Left colon (tissue), 2 donors: ENCODE measurements around the gene MRGPRG. TPM values are rescaled to one million over a fixed set of nuclear protein-coding genes. Genes with fewer than 3 reads are reported as not detected.
"Not testable (repeated sequence)": the region's sequence is repeated elsewhere in the genome, so short reads cannot be mapped to it uniquely, and the experiment has no call there.

Source experiments
- ATAC-seq: fragments of 200-7000 bp; cut with Tn5 transposase; one replicate; pipeline ENCODE4 v1.9.1; 2020; ENCODE audit warnings: mild to moderate bottlenecking, moderate library complexity
- DNase-seq, 2 donors: peaks; one replicate each; pipeline ENCODE4 v3.0.0-alpha.2; 2020
- intact Hi-C, 2 donors: fragments of 100-400 bp; cut with DNase I in 1 of 2; cut with micrococcal nuclease in 1 of 2; formaldehyde crosslinking; loops; one replicate each; pipeline versions ENCODE4 v1.11.2 to v1.14.0; 2022; cut with DNase I, micrococcal nuclease
- long read RNA-seq: library from polyadenylated mRNA; unstranded; transcript quantifications from one replicate; pipeline ENCODE4 v2.0.0, GENCODE V29; 2021
- total RNA-seq, 2 donors: library from RNA; stranded (reverse); fragmentation: NEBNext Ultra II Directional; extraction: Animal tissue kit (Norgen Biotek cat#: 25700); gene quantifications; one replicate each; pipeline ENCODE4 v1.2.1, GENCODE V29; 2021
- donor health status: DM: no; HTN: no; CAD: no.
- donor health status: DM: yes; HTN: yes; CAD: no.

Gene MRGPRG
- not detected for total RNA-seq
- long read RNA-seq, result 0 reads

DNA sequence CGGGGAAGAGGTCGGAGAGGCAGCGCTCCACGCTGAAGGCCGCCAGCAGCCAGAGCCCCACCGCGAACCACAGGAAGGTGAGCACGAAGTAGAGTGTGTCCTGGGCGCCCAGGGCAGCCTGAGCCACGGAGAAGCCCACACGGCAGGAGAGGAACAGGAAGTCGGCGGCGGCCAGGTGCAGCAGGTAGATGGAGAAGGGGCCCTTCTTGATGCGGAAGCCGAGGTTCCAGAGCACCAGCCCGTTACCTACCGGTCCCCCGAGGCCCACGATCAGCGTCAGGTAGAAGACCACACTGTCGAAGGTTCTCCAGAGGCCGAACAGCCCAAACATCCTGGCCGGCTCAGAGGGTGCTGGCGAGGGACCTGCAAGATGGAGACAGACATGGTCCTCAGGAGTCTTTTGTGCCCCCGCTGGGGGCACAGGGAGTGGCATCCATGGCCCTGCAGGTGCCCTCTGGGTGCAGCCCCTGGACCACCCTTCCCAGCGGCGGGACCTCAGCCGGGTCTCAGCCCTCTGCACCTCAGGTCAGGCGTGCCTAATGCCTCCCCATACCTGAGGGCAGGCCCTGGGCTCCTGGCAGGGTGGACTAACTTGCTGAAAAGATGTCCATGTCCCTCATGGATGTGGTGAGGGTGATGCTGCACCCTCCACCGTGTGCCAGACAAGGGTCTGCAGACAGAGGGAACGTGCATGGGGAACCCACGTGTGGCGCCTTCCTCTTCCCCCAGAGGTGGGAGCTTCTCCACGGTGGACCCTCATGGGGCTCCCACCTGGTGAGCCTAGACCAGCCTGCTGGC is at the start of gene MRGPRG:
Gene MRGPRG (minus strand): TSS at position 331 of the 798 bp plus-strand sequence. CDS start 0 bp downstream, at position 331.
- intact Hi-C loops, result loop anchor here in 1 of 2 donors (5.0 to 10.0 kb wide), 2 partner anchors 106 to 184 kb away; no protein-coding TSS in a partner anchor
- DNase-seq, result peak in 1 of 2 donors; percentile 18
- ATAC-seq, result no peak

DNA sequence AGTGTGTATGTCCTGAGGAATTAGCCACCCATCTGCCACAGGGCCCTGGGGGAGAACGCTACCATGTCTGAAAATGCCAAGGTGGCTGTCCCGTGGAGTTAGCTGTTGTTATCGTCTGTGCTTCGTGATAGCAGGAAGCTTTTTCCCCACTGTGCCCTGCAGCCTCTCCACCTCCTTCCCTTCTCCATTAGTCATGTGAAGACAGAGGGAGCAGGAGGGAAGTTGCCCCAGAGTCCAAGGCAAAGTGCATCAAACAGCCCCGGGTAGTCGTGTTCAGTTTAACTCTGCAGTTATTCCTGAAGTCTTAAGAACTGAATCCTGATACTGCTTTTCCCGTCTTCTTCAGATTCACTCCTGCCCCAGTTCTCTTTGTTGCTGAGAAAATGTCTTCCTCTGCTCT is 43.9 kb upstream of the MRGPRG start:
- DNase-seq, ATAC-seq, intact Hi-C loops: not testable (repeated sequence)

- DNase-seq, intact Hi-C loops, ATAC-seq: not testable (repeated sequence)
Measured at GRCh38 chr11:3261831-3262230, 43.2 kb upstream of the MRGPRG start.

GRCh38 chr11:3257509-3257908 is 38.9 kb upstream of the MRGPRG start:
- intact Hi-C loops, ATAC-seq, DNase-seq: not testable (repeated sequence)

- ATAC-seq, intact Hi-C loops, DNase-seq: not testable (repeated sequence)
Measured at GRCh38 chr11:3255241-3255640, 36.6 kb upstream of the MRGPRG start.

- DNase-seq, ATAC-seq, intact Hi-C loops: not testable (repeated sequence)
Measured at GRCh38 chr11:3254773-3255172, 36.2 kb upstream of the MRGPRG start.

- intact Hi-C loops, result no loop called here
- ATAC-seq, result no peak
Measured at GRCh38 chr11:3245071-3245470, 26.5 kb upstream of the MRGPRG start.

GRCh38 chr11:3243880-3244279 is 25.3 kb upstream of the MRGPRG start:
- ATAC-seq (no peak), DNase-seq (no peak)
- intact Hi-C loops, result no loop called here

More at GRCh38 chr11:3245071-3245470, 26.5 kb upstream of the MRGPRG start:
- DNase-seq, result no peak

DNA sequence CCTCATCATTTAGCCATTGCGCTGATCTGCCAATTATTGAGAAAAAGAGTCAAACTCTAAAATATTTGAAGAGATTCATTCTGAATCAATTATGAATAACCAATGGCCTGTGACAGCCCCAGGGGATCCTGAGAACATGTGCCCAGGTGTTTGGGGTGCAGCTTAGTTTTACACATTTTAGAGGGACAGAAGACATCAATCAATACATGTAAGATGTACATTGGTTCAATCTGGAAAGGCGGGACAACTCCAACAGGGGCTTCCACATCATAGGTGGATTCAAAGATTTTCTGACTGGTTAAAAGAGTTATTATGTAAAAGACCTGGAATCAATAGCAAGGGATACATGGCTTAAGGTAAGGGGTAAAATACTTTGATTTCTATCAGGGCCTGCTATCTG is 18.5 kb upstream of the MRGPRG start:
- intact Hi-C loops, result no loop called here
- DNase-seq, result no peak
- no peak for ATAC-seq

DNA sequence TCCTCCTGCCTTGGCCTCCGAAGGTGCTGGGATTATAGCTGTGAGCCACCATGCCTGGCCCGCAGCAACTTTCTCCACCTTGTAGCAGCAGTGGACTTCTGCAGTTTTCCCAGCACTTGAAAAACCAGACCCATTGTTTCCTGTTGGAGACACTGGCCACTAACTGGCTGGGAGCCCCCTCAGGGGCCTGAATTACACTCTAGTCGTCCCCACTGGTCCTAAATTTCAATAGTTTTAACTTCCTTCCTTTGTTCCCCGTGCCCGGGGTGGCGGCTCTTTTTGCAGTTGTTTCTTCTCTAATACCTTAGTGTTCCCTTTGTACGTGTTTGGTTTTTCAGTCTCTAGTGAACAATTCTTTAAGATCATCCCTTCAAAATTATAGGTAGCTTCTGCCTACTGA is 16.2 kb upstream of the MRGPRG start:
- DNase-seq, result no peak
- ATAC-seq, result no peak
- intact Hi-C loops, result no loop called here

DNA sequence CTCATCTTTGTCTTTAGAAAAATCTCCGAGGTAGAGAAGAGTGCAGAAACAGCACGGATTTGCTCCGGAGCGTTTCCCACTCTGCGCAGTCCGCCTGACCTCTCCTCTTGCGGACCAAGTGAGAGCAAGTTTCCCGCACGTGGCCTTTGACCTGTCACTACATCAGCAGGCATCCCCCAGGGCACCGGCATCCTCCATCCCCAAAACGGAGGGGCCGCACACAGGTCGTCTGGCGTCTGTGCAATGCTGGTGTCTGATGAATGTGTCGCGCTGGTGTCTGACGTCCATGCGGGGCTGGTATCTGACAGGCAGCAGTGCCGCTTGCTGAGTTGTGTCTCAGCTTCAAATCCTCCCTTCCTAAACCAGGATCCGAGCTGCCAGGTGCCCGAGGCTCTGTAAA is 14.3 kb upstream of the MRGPRG start:
- intact Hi-C loops, result no loop called here
- ATAC-seq, result no peak

GRCh38 chr11:3231851-3232744 is 13.5 kb upstream of the MRGPRG start, which contains the start of gene MRGPRE:
TSS of gene MRGPRE (minus strand) at chr11:3232417. CDS start at chr11:3228799, 3,618 bp downstream.
- DNase-seq (peak in 1 of 2 donors; percentile 23), ATAC-seq (peak; percentile 80)
- intact Hi-C loops, result no loop called here

More for the DNA sequence above, 14.3 kb upstream of the MRGPRG start:
- no peak for DNase-seq

DNA sequence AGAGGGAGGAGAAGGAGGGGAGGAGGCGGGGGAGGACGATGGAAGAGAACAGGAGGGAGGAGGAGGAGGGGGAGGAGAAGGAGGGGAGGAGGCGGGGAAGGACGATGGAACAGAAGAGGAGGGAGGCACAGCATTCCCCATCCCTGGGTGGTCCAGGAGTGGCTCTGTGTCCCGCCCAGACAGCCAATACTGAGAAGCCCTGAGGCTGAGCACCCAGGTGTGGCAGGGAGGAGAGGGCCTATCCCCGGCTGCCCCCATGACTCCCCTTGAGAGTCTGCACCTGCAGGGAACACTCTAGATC is 12.9 kb upstream of the MRGPRG start:
- intact Hi-C loops, result no loop called here
- ATAC-seq, result no peak
- DNase-seq, result no peak

DNA sequence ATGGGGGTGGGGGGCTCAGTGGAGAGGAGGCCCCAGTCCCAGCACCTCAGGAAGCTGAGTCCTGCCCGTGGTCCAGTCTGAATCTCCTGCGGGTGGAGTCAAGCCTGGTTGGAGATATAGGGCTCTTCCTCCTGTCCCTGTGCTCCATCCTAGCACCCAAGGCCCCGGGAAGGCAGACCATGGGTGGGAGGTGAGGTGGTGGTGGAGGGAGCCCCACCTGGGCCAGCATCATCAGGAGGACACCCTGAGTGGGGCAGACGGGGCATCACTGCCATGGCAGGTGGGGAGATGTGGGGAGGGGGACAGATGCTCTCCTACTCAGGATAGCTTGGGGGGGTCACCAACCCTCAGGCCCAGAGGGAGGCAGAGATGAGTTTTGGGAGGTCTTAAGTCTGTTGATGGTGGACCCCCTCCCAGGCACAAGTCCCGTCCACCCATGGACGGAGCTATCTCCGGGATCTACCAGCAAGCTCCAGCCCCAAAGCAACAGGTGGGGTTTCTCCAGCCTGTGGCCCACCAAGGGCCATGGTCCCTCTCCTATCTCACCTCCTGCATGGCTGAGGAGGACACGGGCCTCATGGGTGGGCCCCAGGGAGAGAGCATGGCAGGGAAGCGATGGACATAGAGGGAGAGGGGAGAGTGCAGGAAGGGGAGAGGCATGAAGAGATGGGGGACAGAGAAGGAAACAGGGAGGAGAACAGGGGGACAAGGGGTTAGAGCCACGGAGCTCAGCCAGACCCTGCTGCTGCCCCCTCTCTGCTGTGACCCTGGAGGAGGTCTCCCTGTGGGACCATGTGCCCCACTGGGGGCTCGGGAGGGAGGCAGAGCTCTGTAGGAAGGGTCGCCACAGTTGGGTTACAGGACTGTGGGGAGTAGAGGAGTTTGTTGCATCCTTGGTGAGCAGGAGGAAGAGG is 12.3 kb upstream of the MRGPRG start:
- intact Hi-C loops, result no loop called here
- DNase-seq, result no peak

GRCh38 chr11:3229673-3230630 is 11.3 kb upstream of the MRGPRG start:
- no peak for ATAC-seq
- intact Hi-C loops, result no loop called here
- DNase-seq, result no peak

More for the DNA sequence above, 12.3 kb upstream of the MRGPRG start:
- no peak for ATAC-seq

- DNase-seq (no peak), ATAC-seq (no peak)
- intact Hi-C loops, result no loop called here
Measured at GRCh38 chr11:3228445-3228829, 9.8 kb upstream of the MRGPRG start.
